GM18499 (cell line): ENCODE data around the gene GAR1.
"Not testable (repeated sequence)": the region's sequence is repeated elsewhere in the genome, so short reads cannot be mapped to it uniquely, and the experiment has no call there.

Experiments
- ATAC-seq: cut with Tn5 transposase; IDR thresholded peaks from one replicate; pipeline ENCODE4 v1.9.1; 2021; ENCODE audit warnings: moderate number of reproducible peaks; ENCODE audit not compliant: insufficient read depth, unreplicated experiment

GAR1 gene

GRCh38 chr4:109836985-109837384 lies 21.4 kb downstream of the GAR1 start:
- ATAC-seq: no peak

- ATAC-seq: no peak
These were observed 31.0 kb downstream of the GAR1 start for GRCh38 chr4:109846395-109847098.

GRCh38 chr4:109847896-109848442 lies 32.4 kb downstream of the GAR1 start, which contains the start of gene LRIT3:
TSS of gene LRIT3 (plus strand) at chr4:109848107. CDS start at chr4:109848202, 95 bp downstream.
- no peak for ATAC-seq

GRCh38 chr4:109848501-109848900 lies 32.9 kb downstream of the GAR1 start:
- no peak for ATAC-seq

- ATAC-seq: no peak
These were observed 35.0 kb downstream of the GAR1 start for GRCh38 chr4:109850601-109851000.

- ATAC-seq: not testable (repeated sequence)
These were observed 44.1 kb downstream of the GAR1 start for GRCh38 chr4:109859426-109860300.

- no peak for ATAC-seq
These were observed 45.7 kb downstream of the GAR1 start for GRCh38 chr4:109861271-109861670.

- no peak for ATAC-seq
These were observed 46.5 kb downstream of the GAR1 start for GRCh38 chr4:109861916-109862511.

GRCh38 chr4:109864134-109864533 lies 48.6 kb downstream of the GAR1 start:
- no peak for ATAC-seq

- ATAC-seq: no peak
These were observed 54.5 kb downstream of the GAR1 start for GRCh38 chr4:109870061-109870460.

- ATAC-seq: no peak
These were observed 56.5 kb downstream of the GAR1 start for GRCh38 chr4:109872065-109872464.

- ATAC-seq: no peak
These were observed 57.5 kb downstream of the GAR1 start for GRCh38 chr4:109872950-109873656.

- ATAC-seq: no peak
These were observed 58.4 kb downstream of the GAR1 start for GRCh38 chr4:109873791-109874514.
